Body of pancreas (tissue), 4 donors: ENCODE data around the gene ANO3.

Experiments
- POLR2A ChIP-seq, 3 donors: fragments of 450-650 bp; IDR thresholded peaks; one replicate each; pipeline ENCODE4 v1.6.1; 2016; ENCODE audit warnings: antibody characterized with exemption in 3 of 3, mild to moderate bottlenecking in 2 of 3
- TF ChIP-seq, protein P1 (sequence below), 7 experiments: fragments of 450-650 bp in 4 of 7; fragments of 200-600 bp in 3 of 7; sonication (generic) in 3 of 7; IDR thresholded peaks; one replicate each; pipeline ENCODE4 v1.5.1; 2016 to 2019; ENCODE audit warnings: antibody characterized with exemption in 7 of 7

- TF ChIP-seq, protein P1, sequence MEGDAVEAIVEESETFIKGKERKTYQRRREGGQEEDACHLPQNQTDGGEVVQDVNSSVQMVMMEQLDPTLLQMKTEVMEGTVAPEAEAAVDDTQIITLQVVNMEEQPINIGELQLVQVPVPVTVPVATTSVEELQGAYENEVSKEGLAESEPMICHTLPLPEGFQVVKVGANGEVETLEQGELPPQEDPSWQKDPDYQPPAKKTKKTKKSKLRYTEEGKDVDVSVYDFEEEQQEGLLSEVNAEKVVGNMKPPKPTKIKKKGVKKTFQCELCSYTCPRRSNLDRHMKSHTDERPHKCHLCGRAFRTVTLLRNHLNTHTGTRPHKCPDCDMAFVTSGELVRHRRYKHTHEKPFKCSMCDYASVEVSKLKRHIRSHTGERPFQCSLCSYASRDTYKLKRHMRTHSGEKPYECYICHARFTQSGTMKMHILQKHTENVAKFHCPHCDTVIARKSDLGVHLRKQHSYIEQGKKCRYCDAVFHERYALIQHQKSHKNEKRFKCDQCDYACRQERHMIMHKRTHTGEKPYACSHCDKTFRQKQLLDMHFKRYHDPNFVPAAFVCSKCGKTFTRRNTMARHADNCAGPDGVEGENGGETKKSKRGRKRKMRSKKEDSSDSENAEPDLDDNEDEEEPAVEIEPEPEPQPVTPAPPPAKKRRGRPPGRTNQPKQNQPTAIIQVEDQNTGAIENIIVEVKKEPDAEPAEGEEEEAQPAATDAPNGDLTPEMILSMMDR (IDR thresholded peaks at IDR 0.05), result no peak
- no peak for TF ChIP-seq POLR2A (IDR thresholded peaks at IDR 0.05)
These were observed 331.0 kb downstream of the ANO3 start for GRCh38 chr11:26662916-26663315.
